Thymus (tissue), 11 donors: ENCODE data around the gene CALML6. TPM values are rescaled to one million over a fixed set of nuclear protein-coding genes. Genes with fewer than 3 reads are reported as not detected.

Source experiments
- DNase-seq, 9 donors: peaks; one replicate each; pipeline ENCODE4 v3.0.0-alpha.2; 2013; ENCODE audit warnings: low spot score in 9 of 9, low read depth in 6 of 9, missing footprints in 1 of 9
- H3K27ac ChIP-seq, 2 donors: one replicate each; pipeline ENCODE4 v1.5.1; 2013; ENCODE audit warnings: control low read depth in 1 of 2, low read depth in 1 of 2, low read length in 1 of 2, mild to moderate bottlenecking in 1 of 2, moderate library complexity in 1 of 2
- H3K27me3 ChIP-seq, 2 donors: one replicate each; pipeline ENCODE4 v1.5.1; 2013; ENCODE audit warnings: low read length in 1 of 2; ENCODE audit not compliant: control insufficient read depth in 2 of 2, insufficient read depth in 1 of 2
- H3K36me3 ChIP-seq, 2 donors: one replicate each; pipeline ENCODE4 v1.5.1; 2013; ENCODE audit warnings: low read length in 1 of 2, mild to moderate bottlenecking in 1 of 2, moderate library complexity in 1 of 2; ENCODE audit not compliant: control insufficient read depth in 2 of 2, insufficient read depth in 2 of 2
- H3K4me1 ChIP-seq, 2 donors: one replicate each; pipeline ENCODE4 v1.5.1; 2013; ENCODE audit warnings: low read length in 2 of 2; ENCODE audit not compliant: control insufficient read depth in 2 of 2, insufficient read depth in 2 of 2
- H3K4me3 ChIP-seq, 2 donors: one replicate each; pipeline ENCODE4 v1.5.1; 2013; ENCODE audit warnings: low read length in 2 of 2, control low read depth in 1 of 2, mild to moderate bottlenecking in 1 of 2
- H3K9me3 ChIP-seq, 2 donors: one replicate each; pipeline ENCODE4 v1.5.1; 2013; ENCODE audit warnings: low read length in 1 of 2, mild to moderate bottlenecking in 1 of 2; ENCODE audit not compliant: control insufficient read depth in 2 of 2, insufficient read depth in 1 of 2
- WGBS: extraction: QIAGEN DNeasy Blood & Tissue Kit; methylation state at CpG from one replicate; pipeline ENCODE4 v1.1.7; 2013; 5-methylcytosine and 5-hydroxymethylcytosine counted together
- polyA plus RNA-seq: library from polyadenylated mRNA; stranded (reverse); fragments of 200-250 nt; gene quantifications from one replicate; pipeline ENCODE4 v1.2.3, GENCODE V29; 2013
- total RNA-seq: library from RNA; stranded (reverse); fragments of 120-200 nt; gene quantifications from one replicate; pipeline ENCODE4 v1.2.4, GENCODE V29; 2013
- donor health status: healthy.

Gene CALML6
- total and polyA plus RNA-seq, 2 donors, result 0.47 to 7.1 TPM

GRCh38 chr1:1890506-1891348 lies 24.3 kb upstream of the CALML6 start, which contains the start of gene GNB1:
Gene GNB1, minus strand, starts transcription at chr1:1891087. Its CDS starts 65,634 bp downstream, at chr1:1825453.
- peaks cover 13 to 44% of the 10 kb centered on the region in 2 donors for H3K4me1 ChIP-seq

GRCh38 chr1:1891349-1892078 lies 23.5 kb upstream of the CALML6 start:
- 3% methylated on average over 59 of the region's 59 CpGs for WGBS
- peaks cover 13 to 49% of the 10 kb centered on the region in 2 donors for H3K4me1 ChIP-seq
- DNase-seq, result peak in 4 of 9 donors; percentile 55 to 78 (median 63)
- no peaks in the 10 kb centered on the region for H3K9me3 ChIP-seq
- H3K27me3 ChIP-seq, result no peaks in the 10 kb centered on the region
- H3K36me3 ChIP-seq, result peaks cover 2 to 3% of the 10 kb centered on the region in 2 donors
- H3K27ac ChIP-seq, result peak overlapping the region; percentile 83 to 97
- H3K4me3 ChIP-seq, result peak overlapping the region; percentile 56 to 95

More at GRCh38 chr1:1890506-1891348, 24.3 kb upstream of the CALML6 start, which contains the start of gene GNB1:
- Histone ChIP-seq H3K4me3 (peak within 1 kb of the TSS; percentile 75 to 95), H3K36me3 (peaks cover 2 to 3% of the 10 kb centered on the region in 2 donors), H3K27ac (peak within 1 kb of the TSS; percentile 83 to 97), H3K27me3 (no peaks in the 10 kb centered on the region), H3K9me3 (no peaks in the 10 kb centered on the region)
- DNase-seq, result peak in 8 of 9 donors; percentile 84 to 97 (median 90)
- under 1% methylated on average over 137 of the region's 137 CpGs for WGBS

GRCh38 chr1:1892079-1892762 lies 22.8 kb upstream of the CALML6 start:
- Histone ChIP-seq H3K4me1 (peaks cover 13 to 49% of the 10 kb centered on the region in 2 donors), H3K9me3 (no peaks in the 10 kb centered on the region), H3K4me3 (peak overlapping the region; percentile 56 to 95), H3K27me3 (no peaks in the 10 kb centered on the region), H3K27ac (peak overlapping the region; percentile 75 to 94), H3K36me3 (peaks cover 2 to 3% of the 10 kb centered on the region in 2 donors)
- WGBS, result 55% methylated on average over 21 of the region's 21 CpGs
- no peak for DNase-seq

GRCh38 chr1:1892763-1893120 lies 22.3 kb upstream of the CALML6 start:
- no peaks in the 10 kb centered on the region for H3K9me3 ChIP-seq
- H3K36me3 ChIP-seq, result peaks cover 2 to 3% of the 10 kb centered on the region in 2 donors
- peak overlapping the region in 1 of 2 donors; percentile 95 for H3K4me3 ChIP-seq
- H3K27ac ChIP-seq, result peak overlapping the region in 1 of 2 donors; percentile 43
- H3K27me3 ChIP-seq, result no peaks in the 10 kb centered on the region
- 96% methylated on average over 7 of the region's 7 CpGs for WGBS
- no peak for DNase-seq
- peaks cover 13 to 49% of the 10 kb centered on the region in 2 donors for H3K4me1 ChIP-seq

- WGBS, result 97% methylated on average over 19 of the region's 19 CpGs
- no peaks in the 10 kb centered on the region for H3K27me3 ChIP-seq
- no peaks in the 10 kb centered on the region for H3K36me3 ChIP-seq
- H3K4me1 ChIP-seq, result peaks cover 10 to 44% of the 10 kb centered on the region in 2 donors
- DNase-seq, result no peak
- no peaks in the 10 kb centered on the region for H3K9me3 ChIP-seq
- H3K27ac ChIP-seq, result no peak overlapping the region
- H3K4me3 ChIP-seq, result no peak overlapping the region
Observed at GRCh38 chr1:1893291-1893985, 21.6 kb upstream of the CALML6 start.

- H3K4me3 ChIP-seq, result no peak overlapping the region
- no peaks in the 10 kb centered on the region for H3K9me3 ChIP-seq
- no peak overlapping the region for H3K27ac ChIP-seq
- no peak for DNase-seq
- no peaks in the 10 kb centered on the region for H3K27me3 ChIP-seq
- no peaks in the 10 kb centered on the region for H3K36me3 ChIP-seq
- WGBS, result 98% methylated on average over 2 of the region's 2 CpGs
- H3K4me1 ChIP-seq, result peaks cover 10 to 39% of the 10 kb centered on the region in 2 donors
Observed at GRCh38 chr1:1893997-1894353, 21.1 kb upstream of the CALML6 start.

- Histone ChIP-seq H3K27me3 (no peaks in the 10 kb centered on the region), H3K4me1 (peaks cover 11 to 41% of the 10 kb centered on the region in 2 donors), H3K9me3 (no peaks in the 10 kb centered on the region), H3K27ac (no peak overlapping the region), H3K4me3 (no peak overlapping the region), H3K36me3 (no peaks in the 10 kb centered on the region)
- no peak for DNase-seq
- WGBS, result 74% methylated on average over 14 of the region's 14 CpGs
Observed at GRCh38 chr1:1894354-1895059, 20.6 kb upstream of the CALML6 start.

- WGBS, result 83% methylated on average over 10 of the region's 10 CpGs
- H3K27me3 ChIP-seq, result no peaks in the 10 kb centered on the region
Observed at GRCh38 chr1:1895060-1895418, 20.0 kb upstream of the CALML6 start.

More at GRCh38 chr1:1895060-1895418, 20.0 kb upstream of the CALML6 start:
- Histone ChIP-seq H3K36me3 (no peaks in the 10 kb centered on the region), H3K4me1 (peaks cover 13 to 46% of the 10 kb centered on the region in 2 donors), H3K27ac (no peak overlapping the region), H3K9me3 (no peaks in the 10 kb centered on the region), H3K4me3 (no peak overlapping the region)
- DNase-seq, result no peak
